GM12878 (cell line): ENCODE results near the gene ZDHHC3. TPM values are rescaled to one million over a fixed set of nuclear protein-coding genes. Genes with fewer than 3 reads are reported as not detected.

Experiments used
- ATAC-seq: fragments of 200-7000 bp; cut with Tn5 transposase; 3 replicates; pipeline ENCODE4 v1.9.1; 2020; ENCODE audit warnings: mild to moderate bottlenecking, moderate library complexity
- BruUV-seq: library from RNA; stranded (reverse); fragments of 400-500 nt; replicated peaks from 2 replicates; lab custom pipeline; 2021; lab: Mats Ljungman, UMichigan
- CTCF ChIA-PET: fragments of 300-600 bp; sonication (Branson Sonifier 250); formaldehyde crosslinking; extraction: SDS; loops from one replicate; lab custom pipeline; 2021; ENCODE audit warnings: inconsistent platforms; lab: Yijun Ruan, JAX
- POLR2A ChIA-PET: fragments of 350-600 bp; formaldehyde crosslinking; extraction: SDS; loops from one replicate; lab custom pipeline; 2021; ENCODE audit warnings: inconsistent platforms; lab: Charles Lee
- RAD21 ChIA-PET: fragments of 300-600 bp; sonication (Branson Sonifier 250); formaldehyde crosslinking; loops from one replicate; lab custom pipeline; 2023; ENCODE audit warnings: antibody characterized with exemption; ENCODE audit not compliant: unreplicated experiment; lab: Charles Lee
- SMC1A ChIA-PET: fragments of 300-600 bp; sonication (Branson Sonifier 250); formaldehyde crosslinking; loops from one replicate; lab custom pipeline; 2023; ENCODE audit not compliant: unreplicated experiment, uncharacterized antibody; lab: Charles Lee
- DNase-seq: peaks from one replicate; pipeline ENCODE4 v3.0.0-alpha.2; 2011; ENCODE audit warnings: low read depth, low spot score
- FAIRE-seq: peaks from 3 replicates; lab custom pipeline; 2011; peaks lifted over from hg19 to GRCh38; lab: Jason Lieb, UNC
- H2AFZ ChIP-seq: 2 replicates; pipeline ENCODE4 v1.6.0; 2011; ENCODE audit warnings: low read depth, low read length, control low read depth; ENCODE audit not compliant: control insufficient read depth
- H3K27ac ChIP-seq: 2 replicates; pipeline ENCODE4 v1.5.1; 2011; ENCODE audit warnings: control low read depth; ENCODE audit not compliant: control insufficient read depth, insufficient read depth
- H3K27me3 ChIP-seq, 2 experiments: replicated peaks in 1 of 2; 2 replicates each; pipeline versions ENCODE4 v1.6.0 to v1.6.1; 2011; ENCODE audit warnings: low read length in 1 of 2; ENCODE audit not compliant: control insufficient read depth in 2 of 2, insufficient read depth in 2 of 2
- H3K36me3 ChIP-seq, 2 experiments: 2 replicates each; pipeline ENCODE4 v1.5.1; 2011; ENCODE audit warnings: low read length in 1 of 2; ENCODE audit not compliant: control insufficient read depth in 2 of 2, insufficient read depth in 2 of 2
- H3K4me1 ChIP-seq: 2 replicates; pipeline ENCODE4 v1.6.1; 2011; ENCODE audit warnings: mild to moderate bottlenecking, low read length, moderate library complexity, mixed read lengths; ENCODE audit not compliant: control insufficient read depth, insufficient read depth
- H3K4me2 ChIP-seq: 2 replicates; pipeline ENCODE4 v1.6.0; 2011; ENCODE audit warnings: control low read depth; ENCODE audit not compliant: control insufficient read depth, insufficient read depth
- H3K4me3 ChIP-seq: fragments of 200-600 bp; sonication (generic); 2 replicates; pipeline ENCODE4 v1.5.1; 2016
- H3K79me2 ChIP-seq: 2 replicates; pipeline ENCODE4 v1.6.0; 2011; ENCODE audit warnings: low read length; ENCODE audit not compliant: control insufficient read depth, insufficient read depth
- H3K9ac ChIP-seq: 2 replicates; pipeline ENCODE4 v1.8.0; 2011; ENCODE audit warnings: low read length, control low read depth, mixed read lengths; ENCODE audit not compliant: control insufficient read depth, insufficient read depth
- H3K9me3 ChIP-seq: replicated peaks from 3 replicates; pipeline ENCODE4 v1.5.1; 2011; ENCODE audit warnings: mild to moderate bottlenecking, low read length; ENCODE audit not compliant: control insufficient read depth, insufficient read depth
- H4K20me1 ChIP-seq: 2 replicates; pipeline ENCODE4 v1.6.0; 2011; ENCODE audit not compliant: control insufficient read depth, insufficient read depth
- MYC ChIP-seq: IDR thresholded peaks from 2 replicates; pipeline ENCODE4 v1.6.1; 2011; ENCODE audit warnings: mild to moderate bottlenecking, low read length, moderate library complexity, inconsistent platforms; ENCODE audit not compliant: insufficient read depth, insufficient replicate concordance, insufficient read length, severe bottlenecking
- PAX5 ChIP-seq: IDR thresholded peaks from 2 replicates; pipeline ENCODE4 v1.6.1; 2011; ENCODE audit warnings: low read depth, low read length, borderline replicate concordance
- WRNIP1 ChIP-seq: IDR thresholded peaks from 2 replicates; pipeline ENCODE4 v1.6.1; 2011; ENCODE audit warnings: low read depth, low read length, improper control_type of control experiment, borderline replicate concordance
- WGBS: methylation state at CpG from one replicate; pipeline ENCODE4 v1.1.6; 2016; ENCODE audit warnings: low lambda C conversion rate; ENCODE audit not compliant: insufficient replicate concordance, insufficient coverage; ENCODE audit errors: missing lambda C conversion rate; 5-methylcytosine and 5-hydroxymethylcytosine counted together
- in situ Hi-C: fragments of 300-500 bp; cut with MboI; formaldehyde crosslinking; loops from 9 replicates; pipeline ENCODE4 v1.14.3; 2018; ENCODE audit warnings: mixed read lengths
- intact Hi-C: fragments of 100-400 bp; cut with micrococcal nuclease; formaldehyde crosslinking; loops from one replicate; pipeline ENCODE4 v1.14.2; 2022; ENCODE audit not compliant: unreplicated experiment
- polyA plus RNA-seq, 11 experiments: library from polyadenylated mRNA; depleted of rRNA in 4 of 11; unstranded in 6 of 11; stranded (reverse) in 5 of 11; fragments of >200 nt; fragmentation: Nextera tagmentation in 4 of 11; fragmentation: Illumina TruSeq in 1 of 11; extraction: Ambion mirVana in 4 of 11; extraction: Trizol in 1 of 11; gene quantifications; 1 replicate in 1 of 11; 2 replicates in 10 of 11; pipeline versions ENCODE4 v1.2.1 to v1.2.3, GENCODE V29; 2011 to 2016; ENCODE audit warnings: inconsistent platforms in 2 of 11, missing spikeins in 2 of 11, low read depth in 1 of 11
- total RNA-seq, 4 experiments: library from RNA; depleted of rRNA in 3 of 4; stranded (reverse); fragments of >200 nt in 3 of 4; fragmentation: Illumina TruSeq in 1 of 4; extraction: Trizol in 1 of 4; gene quantifications; 2 replicates each; pipeline versions ENCODE4 v1.2.1 to v1.2.3, GENCODE V29; 2013 to 2021
- TF ChIP-seq, protein P1 (sequence below): fragments of 450-650 bp; formaldehyde crosslinking; IDR thresholded peaks from 2 replicates; pipeline ENCODE4 v1.5.0; 2022; ENCODE audit warnings: mild to moderate bottlenecking, missing genetic modification characterization

The ZDHHC3 gene
- total and polyA plus RNA-seq, 10 of the 15 experiments (the other 5 are each of a cell fraction or from before 2014, with no cell fraction given) = 6.8 to 79.1 (median 40.8) TPM

- POLR2A ChIA-PET = no interaction called here
- H3K4me1 ChIP-seq = peaks cover 15% of the 10 kb centered on the region
- H3K36me3 ChIP-seq = peaks cover 7 to 9% of the 10 kb centered on the region in 2 experiments; a peak in 3 of 4 replicates
- no peaks in the 10 kb centered on the region; the same call in 1 of the 2 replicates for H3K79me2 ChIP-seq
- WGBS = 100% methylated on average over 1 of the region's 1 CpG
- no peak overlapping the region for H2AFZ ChIP-seq
- no peak for ATAC-seq
- intact Hi-C loops = no loop called here
- TF ChIP-seq, protein P1, sequence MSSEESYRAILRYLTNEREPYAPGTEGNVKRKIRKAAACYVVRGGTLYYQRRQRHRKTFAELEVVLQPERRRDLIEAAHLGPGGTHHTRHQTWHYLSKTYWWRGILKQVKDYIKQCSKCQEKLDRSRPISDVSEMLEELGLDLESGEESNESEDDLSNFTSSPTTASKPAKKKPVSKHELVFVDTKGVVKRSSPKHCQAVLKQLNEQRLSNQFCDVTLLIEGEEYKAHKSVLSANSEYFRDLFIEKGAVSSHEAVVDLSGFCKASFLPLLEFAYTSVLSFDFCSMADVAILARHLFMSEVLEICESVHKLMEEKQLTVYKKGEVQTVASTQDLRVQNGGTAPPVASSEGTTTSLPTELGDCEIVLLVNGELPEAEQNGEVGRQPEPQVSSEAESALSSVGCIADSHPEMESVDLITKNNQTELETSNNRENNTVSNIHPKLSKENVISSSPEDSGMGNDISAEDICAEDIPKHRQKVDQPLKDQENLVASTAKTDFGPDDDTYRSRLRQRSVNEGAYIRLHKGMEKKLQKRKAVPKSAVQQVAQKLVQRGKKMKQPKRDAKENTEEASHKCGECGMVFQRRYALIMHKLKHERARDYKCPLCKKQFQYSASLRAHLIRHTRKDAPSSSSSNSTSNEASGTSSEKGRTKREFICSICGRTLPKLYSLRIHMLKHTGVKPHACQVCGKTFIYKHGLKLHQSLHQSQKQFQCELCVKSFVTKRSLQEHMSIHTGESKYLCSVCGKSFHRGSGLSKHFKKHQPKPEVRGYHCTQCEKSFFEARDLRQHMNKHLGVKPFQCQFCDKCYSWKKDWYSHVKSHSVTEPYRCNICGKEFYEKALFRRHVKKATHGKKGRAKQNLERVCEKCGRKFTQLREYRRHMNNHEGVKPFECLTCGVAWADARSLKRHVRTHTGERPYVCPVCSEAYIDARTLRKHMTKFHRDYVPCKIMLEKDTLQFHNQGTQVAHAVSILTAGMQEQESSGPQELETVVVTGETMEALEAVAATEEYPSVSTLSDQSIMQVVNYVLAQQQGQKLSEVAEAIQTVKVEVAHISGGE (CRISPR knock-in tag) = no peak
- TF ChIP-seq PAX5 (no peak), MYC (no peak), WRNIP1 (no peak)
- no peak overlapping the region for H3K27ac ChIP-seq
- no peak for DNase-seq
- no peak overlapping the region for H3K4me3 ChIP-seq
- SMC1A ChIA-PET = interaction anchor here (1.3 kb wide), 2 partner anchors 20 to 56 kb away, joined by 3 to 5 read pairs; partner anchors contain the start of genes EXOSC7 and ZDHHC3
- H3K27me3 ChIP-seq = no peaks in the 10 kb centered on the region
- no peaks in the 10 kb centered on the region for H4K20me1 ChIP-seq
- RAD21 ChIA-PET = interaction anchor here (0.9 to 3.4 kb wide), 3 partner anchors 27 to 254 kb away, joined by 3 to 18 read pairs (median 4); no protein-coding TSS in a partner anchor
- in situ Hi-C loops = no loop called here
- FAIRE-seq = no peak
- no peaks in the 10 kb centered on the region for H3K9me3 ChIP-seq
- no peak overlapping the region for H3K4me2 ChIP-seq
- CTCF ChIA-PET = interaction anchor here (0.9 kb wide), 1 partner anchor 31 kb away, joined by 3 read pairs; no protein-coding TSS in a partner anchor
- no TSS peak for BruUV-seq
- no peak overlapping the region for H3K9ac ChIP-seq
Observed at GRCh38 chr3:44955917-44956316, 20.1 kb downstream of the ZDHHC3 start.
